HEK293 (cell line): Measurements from ENCODE around the gene GGT5.
"Not testable (repeated sequence)": the region's sequence is repeated elsewhere in the genome, so short reads cannot be mapped to it uniquely, and the experiment has no call there.

Source experiments
- ZNF10 ChIP-seq: fragments of 450-650 bp; formaldehyde crosslinking; IDR thresholded peaks from 2 replicates; pipeline ENCODE4 v1.5.1; 2017; ENCODE audit warnings: missing biosample characterization, missing genetic modification characterization
- ZNF677 ChIP-seq: fragments of 450-650 bp; IDR thresholded peaks from 2 replicates; pipeline ENCODE4 v1.5.0; 2018; ENCODE audit warnings: missing biosample characterization, mild to moderate bottlenecking, missing genetic modification characterization, moderate library complexity
- TF ChIP-seq, protein P1 (sequence below): fragments of 450-650 bp; formaldehyde crosslinking; IDR thresholded peaks from 2 replicates; pipeline ENCODE4 v1.5.1; 2016; ENCODE audit warnings: missing biosample characterization, missing genetic modification characterization
- TF ChIP-seq, protein P2 (sequence below): fragments of 450-650 bp; formaldehyde crosslinking; IDR thresholded peaks from 2 replicates; pipeline ENCODE4 v1.5.1; 2016; ENCODE audit warnings: missing biosample characterization, missing genetic modification characterization, borderline replicate concordance
- TF ChIP-seq, protein P3 (sequence below): fragments of 450-650 bp; IDR thresholded peaks from 2 replicates; pipeline ENCODE4 v1.5.1; 2018; ENCODE audit warnings: missing biosample characterization, missing genetic modification characterization

DNA sequence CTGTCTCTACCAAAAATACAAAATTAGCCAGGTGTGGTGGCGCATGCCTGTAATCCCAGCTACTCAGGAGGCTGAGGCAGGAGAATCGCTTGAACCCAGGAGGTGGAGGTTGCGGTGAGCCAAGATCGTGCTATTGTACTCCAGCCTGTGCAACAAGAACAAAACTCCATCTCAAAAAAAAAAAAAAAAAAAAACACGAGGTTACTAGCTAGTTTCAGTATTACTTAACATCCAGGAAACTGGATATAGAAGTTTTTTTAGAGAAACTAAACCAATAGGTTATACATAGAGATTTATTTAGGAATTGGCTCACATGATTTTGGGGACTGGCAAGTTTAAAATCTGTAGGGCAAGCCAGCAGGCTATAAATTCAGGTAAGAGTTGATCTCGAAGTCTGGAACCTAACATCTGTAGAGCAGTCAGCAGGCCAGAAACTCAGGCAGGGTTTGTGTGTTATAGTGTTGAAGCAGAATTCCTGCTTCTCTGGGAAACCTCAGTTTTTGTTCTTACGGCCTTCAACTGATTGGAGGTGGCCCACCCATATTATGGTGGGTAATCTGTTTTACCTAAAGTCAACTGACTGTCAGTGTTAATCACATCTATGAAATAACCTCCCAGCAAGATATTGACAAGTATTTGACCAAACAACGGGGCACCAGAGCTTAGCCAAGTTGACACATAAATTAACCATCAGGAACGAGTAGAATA is 3.7 kb downstream of the GGT5 start:
- TF ChIP-seq, protein P1, sequence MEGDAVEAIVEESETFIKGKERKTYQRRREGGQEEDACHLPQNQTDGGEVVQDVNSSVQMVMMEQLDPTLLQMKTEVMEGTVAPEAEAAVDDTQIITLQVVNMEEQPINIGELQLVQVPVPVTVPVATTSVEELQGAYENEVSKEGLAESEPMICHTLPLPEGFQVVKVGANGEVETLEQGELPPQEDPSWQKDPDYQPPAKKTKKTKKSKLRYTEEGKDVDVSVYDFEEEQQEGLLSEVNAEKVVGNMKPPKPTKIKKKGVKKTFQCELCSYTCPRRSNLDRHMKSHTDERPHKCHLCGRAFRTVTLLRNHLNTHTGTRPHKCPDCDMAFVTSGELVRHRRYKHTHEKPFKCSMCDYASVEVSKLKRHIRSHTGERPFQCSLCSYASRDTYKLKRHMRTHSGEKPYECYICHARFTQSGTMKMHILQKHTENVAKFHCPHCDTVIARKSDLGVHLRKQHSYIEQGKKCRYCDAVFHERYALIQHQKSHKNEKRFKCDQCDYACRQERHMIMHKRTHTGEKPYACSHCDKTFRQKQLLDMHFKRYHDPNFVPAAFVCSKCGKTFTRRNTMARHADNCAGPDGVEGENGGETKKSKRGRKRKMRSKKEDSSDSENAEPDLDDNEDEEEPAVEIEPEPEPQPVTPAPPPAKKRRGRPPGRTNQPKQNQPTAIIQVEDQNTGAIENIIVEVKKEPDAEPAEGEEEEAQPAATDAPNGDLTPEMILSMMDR (tag by site-specific recombination), result not testable (repeated sequence)
- TF ChIP-seq ZNF677 (tag by site-specific recombination), result not testable (repeated sequence)
- TF ChIP-seq, protein P2, sequence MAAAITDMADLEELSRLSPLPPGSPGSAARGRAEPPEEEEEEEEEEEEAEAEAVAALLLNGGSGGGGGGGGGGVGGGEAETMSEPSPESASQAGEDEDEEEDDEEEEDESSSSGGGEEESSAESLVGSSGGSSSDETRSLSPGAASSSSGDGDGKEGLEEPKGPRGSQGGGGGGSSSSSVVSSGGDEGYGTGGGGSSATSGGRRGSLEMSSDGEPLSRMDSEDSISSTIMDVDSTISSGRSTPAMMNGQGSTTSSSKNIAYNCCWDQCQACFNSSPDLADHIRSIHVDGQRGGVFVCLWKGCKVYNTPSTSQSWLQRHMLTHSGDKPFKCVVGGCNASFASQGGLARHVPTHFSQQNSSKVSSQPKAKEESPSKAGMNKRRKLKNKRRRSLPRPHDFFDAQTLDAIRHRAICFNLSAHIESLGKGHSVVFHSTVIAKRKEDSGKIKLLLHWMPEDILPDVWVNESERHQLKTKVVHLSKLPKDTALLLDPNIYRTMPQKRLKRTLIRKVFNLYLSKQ, result not testable (repeated sequence)
- TF ChIP-seq, protein P3, sequence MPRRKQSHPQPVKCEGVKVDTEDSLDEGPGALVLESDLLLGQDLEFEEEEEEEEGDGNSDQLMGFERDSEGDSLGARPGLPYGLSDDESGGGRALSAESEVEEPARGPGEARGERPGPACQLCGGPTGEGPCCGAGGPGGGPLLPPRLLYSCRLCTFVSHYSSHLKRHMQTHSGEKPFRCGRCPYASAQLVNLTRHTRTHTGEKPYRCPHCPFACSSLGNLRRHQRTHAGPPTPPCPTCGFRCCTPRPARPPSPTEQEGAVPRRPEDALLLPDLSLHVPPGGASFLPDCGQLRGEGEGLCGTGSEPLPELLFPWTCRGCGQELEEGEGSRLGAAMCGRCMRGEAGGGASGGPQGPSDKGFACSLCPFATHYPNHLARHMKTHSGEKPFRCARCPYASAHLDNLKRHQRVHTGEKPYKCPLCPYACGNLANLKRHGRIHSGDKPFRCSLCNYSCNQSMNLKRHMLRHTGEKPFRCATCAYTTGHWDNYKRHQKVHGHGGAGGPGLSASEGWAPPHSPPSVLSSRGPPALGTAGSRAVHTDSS, result not testable (repeated sequence)
- TF ChIP-seq ZNF10, result peak; percentile 88; the same call in 1 of the 2 replicates
